Renal pelvis (tissue), 4 donors: ENCODE results near the gene DSEL. TPM values are rescaled to one million over a fixed set of nuclear protein-coding genes. Genes with fewer than 3 reads are reported as not detected.

Source experiments
- DNase-seq: peaks from one replicate; pipeline ENCODE4 v3.0.0-alpha.2; 2013
- polyA plus RNA-seq, 3 donors: library from polyadenylated mRNA; unstranded; fragments of 120-200 nt; gene quantifications; one replicate each; pipeline ENCODE4 v1.2.1, GENCODE V29; 2013; ENCODE audit not compliant: insufficient read length in 3 of 3

The DSEL gene
- polyA plus RNA-seq, 3 donors = 17.9 to 22.5 (median 21.8) TPM

DNA sequence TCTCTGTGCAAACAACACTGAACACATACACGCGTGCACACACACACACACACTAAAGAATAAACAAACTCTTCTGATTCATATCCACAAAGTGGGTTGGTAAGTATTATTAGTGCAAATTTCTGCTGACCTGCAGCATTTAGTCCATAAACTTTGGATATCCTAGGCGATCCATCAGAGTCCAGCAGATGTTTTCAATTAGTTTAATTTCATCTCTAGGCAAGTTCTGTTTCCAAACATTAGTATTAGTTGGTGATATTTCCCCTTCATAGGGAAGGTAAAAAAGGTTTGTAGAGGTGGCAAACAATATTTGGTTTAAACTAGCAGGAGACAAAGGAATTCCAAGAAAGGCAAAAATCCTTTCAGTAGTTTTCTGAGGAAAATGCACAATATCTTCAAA lies 5.7 kb downstream of the DSEL start:
- DNase-seq = no peak

DNA sequence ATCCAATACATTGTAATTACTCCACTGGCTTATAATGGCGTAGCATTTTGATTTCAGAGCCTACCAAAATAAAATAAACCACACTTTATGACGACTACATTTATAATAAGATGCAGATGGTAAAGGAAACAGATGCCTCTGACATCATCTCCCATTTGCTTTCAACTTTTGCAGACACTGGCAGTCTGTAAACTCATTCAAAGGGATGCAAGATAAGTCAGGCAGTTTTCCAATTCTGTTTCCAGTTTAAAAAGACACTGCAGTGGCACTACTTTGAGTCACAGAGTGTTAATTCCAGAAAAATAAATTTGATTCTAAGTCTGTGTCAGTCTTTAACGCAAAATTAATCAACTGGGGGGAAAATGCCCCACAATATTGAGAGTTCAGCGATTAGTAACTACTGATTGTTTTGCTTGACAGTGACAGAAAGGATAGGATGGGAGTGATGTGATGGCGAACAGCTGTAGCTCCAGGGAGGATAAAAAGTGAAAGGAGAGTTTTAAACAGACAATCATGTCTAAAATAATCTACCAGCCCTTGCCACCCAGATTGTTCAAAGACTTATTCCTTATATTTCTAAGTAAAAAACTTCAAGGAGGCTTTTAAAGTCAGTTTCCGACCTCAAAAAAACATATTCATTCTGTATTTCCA lies 6.7 kb downstream of the DSEL start:
- no peak for DNase-seq

GRCh38 chr18:67508146-67508545 lies 8.4 kb downstream of the DSEL start:
- no peak for DNase-seq

DNA sequence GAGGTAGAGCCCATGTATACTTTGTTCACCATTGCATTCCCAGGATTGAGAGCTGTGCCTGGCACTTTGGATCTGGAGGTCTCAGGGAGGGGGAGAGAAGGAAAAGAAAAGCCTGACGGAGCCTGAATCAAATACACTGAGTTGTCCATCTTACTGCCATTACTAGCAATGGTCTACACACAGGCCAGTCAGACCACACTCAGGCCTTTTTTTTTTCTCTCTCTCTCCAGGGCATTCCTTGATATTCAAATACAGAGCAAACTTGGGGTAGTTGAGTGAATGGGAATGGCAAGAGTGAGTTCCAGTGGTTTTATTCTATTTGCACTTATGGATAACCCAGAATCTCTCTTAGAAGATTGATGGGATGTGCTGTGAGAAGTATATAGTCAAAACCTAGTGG lies 11.8 kb downstream of the DSEL start:
- no peak for DNase-seq

DNA sequence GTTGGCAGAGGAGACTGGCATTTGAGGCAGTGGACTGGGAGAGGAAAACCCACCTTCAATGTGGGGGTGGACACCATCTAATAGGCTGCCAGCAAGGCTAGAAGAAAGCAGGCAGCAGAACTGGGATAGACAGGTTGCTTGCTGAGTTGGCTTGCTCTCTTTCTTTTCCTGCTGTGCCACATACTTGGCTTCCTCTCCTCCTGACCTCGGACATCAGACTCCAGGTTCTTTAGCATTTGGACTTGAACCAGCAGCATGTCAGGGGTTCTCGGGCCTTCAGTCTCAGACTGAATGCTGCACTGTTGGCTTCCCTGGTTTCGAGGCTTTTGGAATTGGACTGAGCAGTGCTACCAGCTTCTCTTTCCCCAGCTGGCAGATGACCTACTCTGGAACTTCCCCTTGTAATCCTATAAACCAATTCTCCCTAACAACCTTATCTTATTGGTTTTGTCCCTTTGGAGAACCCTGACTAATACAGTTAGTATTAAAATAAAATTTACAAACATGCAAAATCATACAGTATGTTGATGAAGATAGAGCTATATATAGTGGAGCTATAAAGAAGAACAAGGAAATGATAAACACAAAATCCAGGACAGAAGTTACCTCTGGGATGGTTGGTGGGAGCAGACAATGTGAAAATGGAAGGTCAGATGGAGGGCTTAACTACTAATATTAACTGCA lies 15.9 kb downstream of the DSEL start:
- DNase-seq = no peak

- DNase-seq = no peak
These were observed 20.1 kb downstream of the DSEL start for GRCh38 chr18:67496469-67496868.

DNA sequence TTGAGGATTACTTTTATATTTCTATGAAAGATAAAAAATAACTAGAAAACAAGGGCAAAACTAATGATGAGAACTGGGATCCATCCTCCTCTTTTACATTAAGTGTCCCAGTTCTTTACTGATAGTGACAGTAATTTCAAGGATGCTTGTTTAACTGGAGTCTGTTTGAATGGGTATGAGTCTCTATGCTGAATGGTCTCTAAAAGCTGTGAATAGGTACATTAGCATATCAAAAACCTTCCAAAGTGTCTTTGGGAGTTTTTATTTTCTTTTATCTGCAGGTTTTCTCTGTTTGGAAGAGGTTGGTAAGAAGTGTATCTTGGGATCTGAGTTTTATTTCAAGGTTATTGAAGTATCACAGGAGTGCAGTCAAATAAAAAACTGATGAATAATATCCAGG lies 30.0 kb downstream of the DSEL start:
- DNase-seq = no peak

- no peak for DNase-seq
These were observed 30.9 kb downstream of the DSEL start for GRCh38 chr18:67485655-67486054.

DNA sequence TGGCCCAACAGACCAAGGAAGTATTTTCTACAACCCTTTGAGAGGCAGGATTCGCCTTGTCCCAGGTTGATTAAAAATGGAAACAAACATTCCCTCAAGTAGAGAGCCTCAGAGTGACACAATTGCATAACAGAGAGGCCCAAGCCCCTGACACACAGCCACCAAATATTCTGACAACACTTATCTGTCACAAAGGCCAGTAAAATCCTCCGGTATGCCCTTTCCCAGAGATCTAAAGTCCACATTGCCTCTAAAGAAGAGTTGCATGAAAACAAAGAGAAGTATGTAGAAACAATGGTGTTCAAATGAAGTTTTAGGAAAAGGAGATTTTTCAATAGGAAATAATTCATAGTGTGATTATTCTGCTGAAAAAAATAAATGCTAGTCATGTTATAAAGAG lies 32.1 kb downstream of the DSEL start:
- DNase-seq = no peak

- no peak for DNase-seq
These were observed 32.6 kb downstream of the DSEL start for GRCh38 chr18:67483952-67484351.

DNA sequence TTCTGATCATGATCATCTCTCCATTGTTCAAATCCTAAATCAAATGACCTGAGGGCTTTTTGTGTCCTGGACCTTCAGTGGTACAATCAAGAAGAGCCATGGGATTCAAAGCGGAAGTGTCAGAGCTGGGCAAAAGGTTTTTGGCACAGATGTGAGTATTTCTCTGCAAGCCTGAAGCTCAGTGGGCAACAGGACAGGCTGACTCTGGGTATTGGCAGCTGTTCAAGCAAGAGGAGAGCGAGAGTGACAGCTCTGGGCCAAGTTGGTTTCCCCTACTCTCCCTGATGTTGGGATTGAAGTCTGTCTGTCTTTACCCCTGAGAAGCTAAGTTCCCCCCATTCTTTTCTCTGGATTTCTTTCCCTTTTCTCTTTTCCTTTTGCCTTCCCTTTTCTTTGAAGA lies 33.3 kb downstream of the DSEL start:
- DNase-seq = no peak

DNA sequence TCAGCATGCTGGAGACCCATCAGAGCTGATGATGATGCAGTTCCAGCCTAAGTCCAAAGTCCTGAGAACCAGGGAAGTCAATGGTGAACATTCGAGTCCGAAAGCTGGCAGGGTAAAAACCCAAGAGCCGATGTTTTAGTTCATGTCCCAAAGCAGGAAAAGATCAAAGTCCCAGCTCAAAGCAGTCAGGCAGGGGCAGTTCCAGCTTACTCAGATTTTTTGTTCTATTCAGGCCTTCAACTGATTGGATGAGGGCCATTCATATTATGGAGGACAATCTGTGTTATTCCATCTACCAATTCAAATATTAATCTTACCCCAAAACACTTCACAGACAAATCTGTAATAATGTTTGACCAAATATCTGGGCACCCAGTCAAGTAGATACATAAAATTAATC lies 38.3 kb downstream of the DSEL start:
- DNase-seq = no peak

GRCh38 chr18:67477522-67477921 lies 39.0 kb downstream of the DSEL start:
- DNase-seq = no peak

- DNase-seq = no peak
These were observed 39.9 kb downstream of the DSEL start for GRCh38 chr18:67476585-67476984.

DNA sequence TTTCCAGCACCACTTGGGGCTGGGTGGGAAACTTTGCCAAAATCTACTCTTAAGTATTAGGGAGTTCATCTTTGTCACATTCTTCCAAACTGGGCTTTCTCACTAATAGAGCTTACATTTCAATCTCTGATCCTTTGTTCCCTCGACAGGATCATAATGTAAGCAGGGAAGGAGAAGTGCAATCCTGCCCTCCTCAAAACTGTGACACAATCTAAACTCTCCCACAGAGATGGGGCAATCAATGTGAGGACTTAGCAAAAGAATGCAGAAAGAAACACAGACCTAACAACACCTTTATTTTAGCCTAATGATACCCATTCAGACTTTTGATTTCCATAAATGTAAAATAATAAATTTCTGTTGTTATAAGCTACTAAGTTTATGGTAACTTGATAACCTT lies 40.8 kb downstream of the DSEL start:
- DNase-seq = no peak

DNA sequence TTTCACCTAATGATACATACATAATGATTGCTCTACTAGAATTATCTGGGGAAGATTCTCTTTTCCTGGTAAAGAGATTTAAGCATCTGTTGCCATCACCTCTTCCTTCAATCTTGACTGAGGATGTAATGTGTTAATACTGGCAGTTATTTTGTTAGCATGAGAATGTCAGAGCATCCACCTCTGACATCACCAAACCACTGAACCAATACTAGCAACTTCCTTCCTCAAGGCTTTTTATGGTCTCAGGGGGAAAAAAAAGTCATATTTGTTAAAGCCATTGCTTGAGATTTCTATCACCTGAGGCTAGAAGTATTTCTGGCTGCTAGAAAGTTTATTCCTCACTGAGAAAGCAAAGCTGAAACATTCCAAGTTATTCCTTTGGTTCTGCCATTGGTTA lies 48.5 kb downstream of the DSEL start:
- no peak for DNase-seq

DNA sequence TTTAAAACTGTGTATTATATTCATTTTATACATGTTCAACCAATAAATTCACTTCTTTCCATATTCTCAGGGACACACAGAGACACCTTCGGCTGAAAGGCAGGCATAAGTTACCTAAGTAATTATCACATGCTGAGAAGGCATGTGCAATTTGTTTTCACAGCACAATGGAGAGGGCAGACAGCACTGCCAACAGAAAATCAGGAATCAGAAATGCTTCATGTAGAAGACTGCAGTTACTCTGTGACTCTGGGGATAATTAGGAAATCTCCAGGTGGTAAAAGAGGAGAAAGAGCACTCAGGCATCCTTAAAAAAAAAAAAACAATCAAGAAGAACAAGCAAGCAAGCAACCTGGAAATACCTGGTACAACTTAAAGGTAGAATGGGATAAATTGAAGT lies 49.3 kb downstream of the DSEL start:
- DNase-seq = no peak

DNA sequence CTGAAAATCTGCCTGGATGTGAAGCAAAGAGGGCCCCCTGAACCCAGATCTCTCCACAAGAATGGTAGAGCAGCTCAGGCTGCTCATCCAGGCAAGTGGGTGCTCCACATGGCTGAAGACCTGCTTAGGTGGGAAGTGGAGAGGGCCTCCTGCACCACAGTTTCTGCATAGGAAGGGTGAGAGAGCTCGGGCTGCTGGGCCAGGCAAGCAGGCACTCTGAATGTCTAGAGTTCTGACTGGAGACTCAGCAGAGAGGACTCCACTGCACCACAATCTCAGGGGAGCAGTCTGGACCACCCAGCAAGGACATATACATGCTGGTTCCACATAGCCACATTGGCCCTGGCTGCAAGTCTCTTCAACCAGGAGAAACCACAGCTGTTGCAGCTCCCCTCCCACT lies 52.0 kb downstream of the DSEL start:
- DNase-seq = no peak

DNA sequence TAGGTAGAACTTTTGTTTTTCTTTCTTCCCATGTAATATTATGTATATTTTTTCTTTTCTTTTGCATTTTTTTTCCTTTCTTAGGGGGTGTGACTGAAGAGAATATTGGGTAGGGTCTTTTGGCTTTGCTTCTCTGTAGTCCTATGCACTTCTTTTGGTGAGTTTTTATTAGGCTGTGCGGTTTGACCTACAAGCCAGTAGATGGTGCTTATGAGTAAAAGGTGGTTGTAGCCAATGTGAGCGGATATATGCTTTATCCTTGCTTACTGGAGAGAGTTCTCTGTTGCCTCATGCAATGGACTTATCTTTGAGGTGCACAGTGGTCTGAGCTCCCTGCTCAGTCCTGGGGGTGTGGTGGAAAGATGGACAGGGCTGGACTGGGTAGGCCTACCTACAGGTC lies 52.7 kb downstream of the DSEL start:
- no peak for DNase-seq

DNA sequence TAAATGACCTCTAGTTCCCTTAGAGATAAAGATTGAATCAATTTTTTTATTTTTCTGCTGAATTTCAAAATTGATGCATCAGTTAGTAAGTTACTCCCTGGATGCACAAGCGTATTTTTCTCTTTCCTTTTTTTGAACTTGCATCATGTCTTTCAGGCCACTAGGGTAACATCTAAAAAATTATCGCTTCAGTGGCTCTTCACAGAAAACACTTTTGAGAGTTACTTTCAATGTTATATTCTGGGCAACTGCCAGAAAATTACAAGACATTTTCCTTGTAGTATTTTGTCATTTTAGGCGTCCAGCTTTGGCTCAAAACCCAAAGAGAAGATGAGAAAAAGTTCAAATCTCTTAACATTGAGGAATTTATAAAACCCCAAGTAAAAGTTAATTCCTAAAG lies 59.8 kb downstream of the DSEL start:
- no peak for DNase-seq
